HepG2 (cell line): Measurements from ENCODE around the gene TP53BP2. TPM values are rescaled to one million over a fixed set of nuclear protein-coding genes. Genes with fewer than 3 reads are reported as not detected.

Experiments used
- PCBP1 ChIP-seq: fragments of 200-400 bp; formaldehyde crosslinking; IDR thresholded peaks from 2 replicates; pipeline ENCODE4 v1.6.1; 2017; ENCODE audit warnings: mild to moderate bottlenecking, low read depth, low read length, borderline replicate concordance
- SUZ12 ChIP-seq: fragments of 150-350 bp; IDR thresholded peaks from 2 replicates; pipeline ENCODE4 v1.6.1; 2014; ENCODE audit warnings: low read depth, low read length
- polyA plus RNA-seq, 8 experiments: library from polyadenylated mRNA; depleted of rRNA in 3 of 8; stranded (reverse) in 7 of 8; unstranded in 1 of 8; fragments of >200 nt; fragmentation: Illumina TruSeq in 4 of 8; extraction: Trizol in 4 of 8; gene quantifications; 2 replicates each; pipeline versions ENCODE4 v1.2.1 to v1.2.3, GENCODE V29; 2011 to 2016; ENCODE audit warnings: low read depth in 4 of 8, missing spikeins in 1 of 8, mixed read lengths in 1 of 8; ENCODE audit not compliant: insufficient read depth in 1 of 8
- total RNA-seq, 5 experiments: library from RNA; depleted of rRNA; stranded (reverse); fragments of >200 nt; fragmentation: Illumina TruSeq; extraction: Trizol; gene quantifications; 2 replicates each; pipeline ENCODE4 v1.2.3, GENCODE V29; 2016; ENCODE audit warnings: low read depth in 1 of 5
- TF ChIP-seq, protein P1 (sequence below): sonication (generic); formaldehyde crosslinking; IDR thresholded peaks from 2 replicates; pipeline ENCODE4 v1.4.0; 2020; ENCODE audit warnings: missing genetic modification reagents, borderline replicate concordance
- TF ChIP-seq, protein P2 (sequence below): sonication (generic); formaldehyde crosslinking; IDR thresholded peaks from 2 replicates; pipeline ENCODE4 v1.9.0; 2021; ENCODE audit warnings: missing genetic modification reagents, mild to moderate bottlenecking, borderline replicate concordance

Gene TP53BP2
- total and polyA plus RNA-seq, 2 of the 13 experiments (the other 11 are each of a cell fraction or from before 2014, with no cell fraction given) = 10.0 to 14.0 TPM

- TF ChIP-seq, protein P1, sequence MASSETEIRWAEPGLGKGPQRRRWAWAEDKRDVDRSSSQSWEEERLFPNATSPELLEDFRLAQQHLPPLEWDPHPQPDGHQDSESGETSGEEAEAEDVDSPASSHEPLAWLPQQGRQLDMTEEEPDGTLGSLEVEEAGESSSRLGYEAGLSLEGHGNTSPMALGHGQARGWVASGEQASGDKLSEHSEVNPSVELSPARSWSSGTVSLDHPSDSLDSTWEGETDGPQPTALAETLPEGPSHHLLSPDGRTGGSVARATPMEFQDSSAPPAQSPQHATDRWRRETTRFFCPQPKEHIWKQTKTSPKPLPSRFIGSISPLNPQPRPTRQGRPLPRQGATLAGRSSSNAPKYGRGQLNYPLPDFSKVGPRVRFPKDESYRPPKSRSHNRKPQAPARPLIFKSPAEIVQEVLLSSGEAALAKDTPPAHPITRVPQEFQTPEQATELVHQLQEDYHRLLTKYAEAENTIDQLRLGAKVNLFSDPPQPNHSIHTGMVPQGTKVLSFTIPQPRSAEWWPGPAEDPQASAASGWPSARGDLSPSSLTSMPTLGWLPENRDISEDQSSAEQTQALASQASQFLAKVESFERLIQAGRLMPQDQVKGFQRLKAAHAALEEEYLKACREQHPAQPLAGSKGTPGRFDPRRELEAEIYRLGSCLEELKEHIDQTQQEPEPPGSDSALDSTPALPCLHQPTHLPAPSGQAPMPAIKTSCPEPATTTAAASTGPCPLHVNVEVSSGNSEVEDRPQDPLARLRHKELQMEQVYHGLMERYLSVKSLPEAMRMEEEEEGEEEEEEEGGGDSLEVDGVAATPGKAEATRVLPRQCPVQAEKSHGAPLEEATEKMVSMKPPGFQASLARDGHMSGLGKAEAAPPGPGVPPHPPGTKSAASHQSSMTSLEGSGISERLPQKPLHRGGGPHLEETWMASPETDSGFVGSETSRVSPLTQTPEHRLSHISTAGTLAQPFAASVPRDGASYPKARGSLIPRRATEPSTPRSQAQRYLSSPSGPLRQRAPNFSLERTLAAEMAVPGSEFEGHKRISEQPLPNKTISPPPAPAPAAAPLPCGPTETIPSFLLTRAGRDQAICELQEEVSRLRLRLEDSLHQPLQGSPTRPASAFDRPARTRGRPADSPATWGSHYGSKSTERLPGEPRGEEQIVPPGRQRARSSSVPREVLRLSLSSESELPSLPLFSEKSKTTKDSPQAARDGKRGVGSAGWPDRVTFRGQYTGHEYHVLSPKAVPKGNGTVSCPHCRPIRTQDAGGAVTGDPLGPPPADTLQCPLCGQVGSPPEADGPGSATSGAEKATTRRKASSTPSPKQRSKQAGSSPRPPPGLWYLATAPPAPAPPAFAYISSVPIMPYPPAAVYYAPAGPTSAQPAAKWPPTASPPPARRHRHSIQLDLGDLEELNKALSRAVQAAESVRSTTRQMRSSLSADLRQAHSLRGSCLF (CRISPR knock-in tag) = no peak
- TF ChIP-seq SUZ12 = no peak
- no peak for TF ChIP-seq PCBP1
- TF ChIP-seq, protein P2, sequence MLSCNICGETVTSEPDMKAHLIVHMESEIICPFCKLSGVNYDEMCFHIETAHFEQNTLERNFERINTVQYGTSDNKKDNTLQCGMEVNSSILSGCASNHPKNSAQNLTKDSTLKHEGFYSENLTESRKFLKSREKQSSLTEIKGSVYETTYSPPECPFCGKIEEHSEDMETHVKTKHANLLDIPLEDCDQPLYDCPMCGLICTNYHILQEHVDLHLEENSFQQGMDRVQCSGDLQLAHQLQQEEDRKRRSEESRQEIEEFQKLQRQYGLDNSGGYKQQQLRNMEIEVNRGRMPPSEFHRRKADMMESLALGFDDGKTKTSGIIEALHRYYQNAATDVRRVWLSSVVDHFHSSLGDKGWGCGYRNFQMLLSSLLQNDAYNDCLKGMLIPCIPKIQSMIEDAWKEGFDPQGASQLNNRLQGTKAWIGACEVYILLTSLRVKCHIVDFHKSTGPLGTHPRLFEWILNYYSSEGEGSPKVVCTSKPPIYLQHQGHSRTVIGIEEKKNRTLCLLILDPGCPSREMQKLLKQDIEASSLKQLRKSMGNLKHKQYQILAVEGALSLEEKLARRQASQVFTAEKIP (CRISPR knock-in tag) = no peak
- TF ChIP-seq, all 625 proteins: peak for 0
Measured at GRCh38 chr1:223832637-223832943, 13.2 kb downstream of the TP53BP2 start (continued).
